Thyroid gland (tissue), 4 donors: ENCODE data around the gene FNBP1. TPM values are rescaled to one million over a fixed set of nuclear protein-coding genes. Genes with fewer than 3 reads are reported as not detected.

Source experiments
- DNase-seq, 2 donors: peaks; one replicate each; pipeline ENCODE4 v3.0.0-alpha.2; 2019
- H3K27ac ChIP-seq, 3 donors: fragments of 200-600 bp; sonication (generic); 1 replicate in 2 of 3; 2 replicates in 1 of 3; pipeline ENCODE4 v1.5.1; 2016 to 2019; ENCODE audit warnings: mild to moderate bottlenecking in 1 of 3, moderate library complexity in 1 of 3
- H3K27me3 ChIP-seq: fragments of 200-600 bp; sonication (generic); one replicate; pipeline ENCODE4 v1.5.1; 2019
- H3K36me3 ChIP-seq, 2 donors: fragments of 200-600 bp; sonication (generic); one replicate each; pipeline ENCODE4 v1.5.1; 2016 to 2019
- H3K4me1 ChIP-seq, 2 donors: fragments of 200-600 bp; sonication (generic); one replicate each; pipeline ENCODE4 v1.5.1; 2017 to 2019
- H3K4me3 ChIP-seq, 3 donors: fragments of 200-600 bp; sonication (generic); replicated peaks in 1 of 3; 1 replicate in 2 of 3; 2 replicates in 1 of 3; pipeline ENCODE4 v1.5.1; 2016; ENCODE audit warnings: mild to moderate bottlenecking in 1 of 3
- H3K9me3 ChIP-seq: fragments of 200-600 bp; sonication (generic); one replicate; pipeline ENCODE4 v1.5.1; 2017
- CTCF ChIP-seq, 6 experiments: fragments of 200-600 bp in 3 of 6; fragments of 450-650 bp in 3 of 6; sonication (generic) in 3 of 6; IDR thresholded peaks; one replicate each; pipeline ENCODE4 v1.5.1; 2016 to 2019; ENCODE audit warnings: antibody characterized with exemption in 6 of 6, mild to moderate bottlenecking in 2 of 6, inconsistent platforms in 1 of 6, moderate library complexity in 1 of 6
- POLR2A ChIP-seq, 2 donors: fragments of 450-650 bp; IDR thresholded peaks; one replicate each; pipeline ENCODE4 v1.6.1; 2017; ENCODE audit warnings: antibody characterized with exemption in 2 of 2, mild to moderate bottlenecking in 2 of 2, moderate library complexity in 1 of 2
- WGBS, 2 donors: methylation state at CpG; one replicate each; pipeline ENCODE4 v1.1.5; 2017; 5-methylcytosine and 5-hydroxymethylcytosine counted together
- intact Hi-C: fragments of 100-400 bp; cut with DNase I; formaldehyde crosslinking; loops from one replicate; pipeline ENCODE4 v1.15.1; 2023
- total RNA-seq, 4 donors: library from RNA; depleted of rRNA; stranded (reverse); fragments of >200 nt; gene quantifications; one replicate each; pipeline ENCODE4 v1.2.3, GENCODE V29; 2016

FNBP1 gene
- total RNA-seq, 4 donors from 2014 or later, result 55.8 to 78.5 (median 76.0) TPM

- no peak overlapping the region for H3K4me3 ChIP-seq
- 84 to 86% methylated on average over 12 of the region's 12 CpGs for WGBS, 2 donors
- no peak for DNase-seq
- H3K27ac ChIP-seq, result no peak overlapping the region
- intact Hi-C loops, result no loop called here
- H3K36me3 ChIP-seq, result peaks cover 41 to 48% of the 10 kb centered on the region in 2 donors
- no peaks in the 10 kb centered on the region for H3K9me3 ChIP-seq
- H3K27me3 ChIP-seq, result no peaks in the 10 kb centered on the region
- no peaks in the 10 kb centered on the region for H3K4me1 ChIP-seq
- TF ChIP-seq CTCF (IDR thresholded peaks at IDR 0.05) (no peak), POLR2A (IDR thresholded peaks at IDR 0.05) (no peak)
Observed at GRCh38 chr9:129861447-129861827, 181.6 kb downstream of the FNBP1 start.

GRCh38 chr9:129860653-129861446, 182.1 kb downstream of the FNBP1 start:
- no peak overlapping the region for H3K4me3 ChIP-seq
- no peak for DNase-seq
- no peaks in the 10 kb centered on the region for H3K4me1 ChIP-seq
- H3K9me3 ChIP-seq, result no peaks in the 10 kb centered on the region
- intact Hi-C loops, result no loop called here
- peaks cover 47 to 48% of the 10 kb centered on the region in 2 donors for H3K36me3 ChIP-seq
- WGBS, 2 donors, result 79% methylated on average over 11 of the region's 11 CpGs
- TF ChIP-seq CTCF (IDR thresholded peaks at IDR 0.05) (no peak), POLR2A (IDR thresholded peaks at IDR 0.05) (no peak)
- H3K27ac ChIP-seq, result no peak overlapping the region
- H3K27me3 ChIP-seq, result no peaks in the 10 kb centered on the region

- 84 to 93% methylated on average over 9 to 11 of the region's 11 CpGs for WGBS, 2 donors
- intact Hi-C loops, result no loop called here
- DNase-seq, result no peak
- TF ChIP-seq POLR2A (IDR thresholded peaks at IDR 0.05) (no peak), CTCF (IDR thresholded peaks at IDR 0.05) (no peak)
- no peaks in the 10 kb centered on the region for H3K27me3 ChIP-seq
- H3K9me3 ChIP-seq, result no peaks in the 10 kb centered on the region
- H3K4me3 ChIP-seq, result no peak overlapping the region
- peaks cover 41 to 45% of the 10 kb centered on the region in 2 donors for H3K36me3 ChIP-seq
- H3K27ac ChIP-seq, result no peak overlapping the region
- peaks cover 0 to 3% of the 10 kb centered on the region in 2 donors for H3K4me1 ChIP-seq
Observed at GRCh38 chr9:129858167-129858962, 184.6 kb downstream of the FNBP1 start.

- intact Hi-C loops, result no loop called here
- no peak for DNase-seq
- H3K4me3 ChIP-seq, result no peak overlapping the region
- H3K4me1 ChIP-seq, result peaks cover 9 to 14% of the 10 kb centered on the region in 2 donors
- H3K36me3 ChIP-seq, result peaks cover 46 to 52% of the 10 kb centered on the region in 2 donors
- H3K9me3 ChIP-seq, result no peaks in the 10 kb centered on the region
- no peak for TF ChIP-seq POLR2A (IDR thresholded peaks at IDR 0.05)
- no peak for TF ChIP-seq CTCF (IDR thresholded peaks at IDR 0.05)
- H3K27me3 ChIP-seq, result no peaks in the 10 kb centered on the region
- H3K27ac ChIP-seq, result no peak overlapping the region
- 93% methylated on average over 6 to 7 of the region's 7 CpGs for WGBS, 2 donors
Observed at GRCh38 chr9:129857207-129857606, 185.8 kb downstream of the FNBP1 start.
